Muscle of arm (tissue), 14 donors: Measurements from ENCODE around the gene TMEM128. TPM values are rescaled to one million over a fixed set of nuclear protein-coding genes. Genes with fewer than 3 reads are reported as not detected.

ENCODE experiments used
- DNase-seq: peaks from one replicate; pipeline ENCODE4 v3.0.0-alpha.2; 2013
- long read RNA-seq, 11 donors: transcript quantifications; one replicate each; lab custom pipeline, GENCODE V29; 2026
- polyA plus RNA-seq, 12 donors: library from polyadenylated mRNA; unstranded; fragments of 120-200 nt; gene quantifications; one replicate each; pipeline ENCODE4 v1.2.1, GENCODE V29; 2013; ENCODE audit not compliant: insufficient read length in 12 of 12

TMEM128 gene
- 10 to 100 TPM in 11 of 12 donors, not detected in 1; 17.4 to 24.5 (median 22.6) TPM for polyA plus RNA-seq
- long read RNA-seq, donor 1, transcript TMEM128-202 (5 exons, 1,221 nt), result major isoform, 20 of 35 reads
- long read RNA-seq, donor 1, partial matches to known transcripts, result 15 of 35 reads
- long read RNA-seq, donor 1, other reads (novel, unspliced or antisense), result 0 of 35 reads
- long read RNA-seq, donor 2, transcript TMEM128-202 (5 exons, 1,221 nt), result major isoform, 15 of 16 reads
- long read RNA-seq, donor 2, partial matches to known transcripts, result 0 of 16 reads
- long read RNA-seq, donor 2, other reads (novel, unspliced or antisense), result 0 of 16 reads
- long read RNA-seq, donor 3, partial matches to known transcripts, result 0 of 2 reads
- long read RNA-seq, donor 3, other reads (novel, unspliced or antisense), result 0 of 2 reads
- long read RNA-seq, donor 4, partial matches to known transcripts, result 0 of 4 reads
- long read RNA-seq, donor 4, other reads (novel, unspliced or antisense), result 0 of 4 reads
- long read RNA-seq, donor 5, transcript TMEM128-202 (5 exons, 1,221 nt), result major isoform, 8 of 9 reads
- long read RNA-seq, donor 5, partial matches to known transcripts, result 0 of 9 reads
- long read RNA-seq, donor 5, other reads (novel, unspliced or antisense), result 0 of 9 reads
- long read RNA-seq, donor 6, transcript TMEM128-202 (5 exons, 1,221 nt), result major isoform, 6 of 6 reads
- long read RNA-seq, donor 6, partial matches to known transcripts, result 0 of 6 reads
- long read RNA-seq, donor 6, other reads (novel, unspliced or antisense), result 0 of 6 reads
- long read RNA-seq, donor 7, partial matches to known transcripts, result 0 of 4 reads
- long read RNA-seq, donor 7, other reads (novel, unspliced or antisense), result 0 of 4 reads
- long read RNA-seq, donor 8, partial matches to known transcripts, result 9 of 12 reads
- long read RNA-seq, donor 8, other reads (novel, unspliced or antisense), result 0 of 12 reads
- long read RNA-seq, donor 9, transcript TMEM128-202 (5 exons, 1,221 nt), result major isoform, 5 of 5 reads
- long read RNA-seq, donor 9, partial matches to known transcripts, result 0 of 5 reads
- long read RNA-seq, donor 9, other reads (novel, unspliced or antisense), result 0 of 5 reads
- long read RNA-seq, donor 10, transcript TMEM128-202 (5 exons, 1,221 nt), result major isoform, 7 of 16 reads
- long read RNA-seq, donor 10, partial matches to known transcripts, result 8 of 16 reads
- long read RNA-seq, donor 10, other reads (novel, unspliced or antisense), result 0 of 16 reads
- long read RNA-seq, donor 11, transcript TMEM128-202 (5 exons, 1,221 nt), result major isoform, 13 of 13 reads
- long read RNA-seq, donor 11, partial matches to known transcripts, result 0 of 13 reads
- long read RNA-seq, donor 11, other reads (novel, unspliced or antisense), result 0 of 13 reads

DNA sequence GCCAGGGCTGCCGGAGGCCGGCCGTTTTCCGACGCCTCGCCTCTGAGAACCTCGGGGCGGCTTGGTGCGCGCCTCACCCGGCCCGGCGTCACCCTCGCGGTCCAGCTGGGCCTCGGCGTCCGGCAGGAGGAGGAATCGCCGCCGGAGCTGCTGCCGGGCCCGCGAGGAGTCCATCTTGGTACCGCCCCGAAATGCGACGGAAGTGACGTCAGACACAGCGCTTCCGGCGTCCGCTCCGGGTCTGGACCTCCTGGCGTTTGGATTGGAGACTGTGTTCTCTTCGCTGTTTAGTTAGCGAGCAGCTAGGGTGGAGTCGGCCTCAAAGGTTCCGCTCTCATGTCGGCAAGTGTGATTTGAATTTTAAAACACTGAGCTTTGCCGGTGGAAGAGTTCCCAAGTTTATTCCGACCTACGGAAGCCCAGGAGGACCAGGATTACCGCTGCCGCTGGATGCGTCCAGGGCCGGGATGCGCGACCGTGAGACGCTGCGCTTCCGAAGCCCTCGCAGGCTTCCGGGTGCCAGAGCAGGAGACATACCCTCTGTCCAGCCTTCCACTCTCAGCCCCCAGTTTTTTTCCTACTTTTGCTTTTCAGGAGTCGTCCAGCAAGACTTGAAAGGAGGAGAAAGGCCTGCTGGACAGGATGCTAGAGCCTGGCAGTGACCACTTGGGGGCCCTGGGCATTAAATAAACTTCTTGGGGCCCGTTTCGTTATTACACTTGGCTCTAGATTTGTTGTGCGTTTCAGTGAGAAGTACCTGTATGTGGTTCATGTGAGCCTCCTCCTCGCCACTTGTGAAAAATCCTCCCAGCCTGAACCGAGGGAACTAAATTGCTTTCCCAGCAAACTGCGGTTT, at the start of gene TMEM128:
Gene TMEM128 (minus strand): TSS at position 195 of the 856 bp plus-strand sequence. CDS start 21 bp downstream, at position 174.
- DNase-seq, result peak; percentile 98

DNA sequence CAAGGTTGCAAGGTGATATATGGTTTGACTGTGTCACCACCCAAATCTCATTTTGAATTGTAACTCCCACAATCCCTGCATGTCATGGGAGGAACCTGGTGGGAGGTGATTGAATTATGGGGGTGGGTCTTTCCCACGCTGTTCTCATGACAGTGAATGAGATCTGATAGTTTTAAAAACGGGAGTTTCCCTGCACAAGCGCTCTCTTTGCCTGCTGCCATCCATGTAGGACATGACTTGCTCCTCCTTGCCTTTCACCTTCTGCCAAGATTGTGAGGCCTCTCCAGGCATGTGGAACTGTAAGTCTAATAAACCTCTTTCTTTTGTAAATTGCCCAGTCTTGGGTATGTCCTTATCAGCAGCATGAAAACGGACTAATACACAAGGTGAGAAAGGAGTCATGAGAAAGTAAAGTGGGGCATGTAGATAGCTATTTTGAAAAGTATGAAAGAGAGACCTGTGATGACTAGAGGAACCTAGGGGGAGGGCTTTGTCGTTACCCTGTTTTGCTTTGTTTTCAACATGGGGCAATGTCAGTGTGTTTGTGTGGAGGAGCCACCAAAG, 48.3 kb upstream of the TMEM128 start:
- DNase-seq, result no peak

DNA sequence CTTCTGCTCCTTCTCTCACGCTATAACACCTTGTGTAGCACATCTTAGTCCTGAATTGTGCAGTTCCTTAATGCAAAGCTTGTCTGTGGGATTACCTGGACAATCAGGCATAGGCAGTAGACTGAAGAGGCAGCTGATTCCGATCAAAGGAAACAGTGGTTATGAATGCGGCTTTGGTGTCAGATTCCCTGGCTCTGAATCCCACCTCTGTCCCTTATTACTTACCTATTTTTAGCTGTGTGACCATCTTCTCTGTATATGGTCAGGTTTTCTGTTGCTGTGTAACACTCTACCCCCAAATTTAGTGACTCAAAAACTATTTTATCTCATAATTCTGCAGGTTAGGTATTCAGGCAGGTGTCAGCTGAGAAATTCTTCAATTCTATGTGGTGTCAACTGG, 45.3 kb upstream of the TMEM128 start:
- no peak for DNase-seq

GRCh38 chr4:4289941-4290850, 42.2 kb upstream of the TMEM128 start, which contains the start of the genes LYAR and ZBTB49:
LYAR (minus strand) TSS chr4:4290154; CDS start chr4:4283742, 6,412 bp downstream.
ZBTB49 (plus strand) TSS chr4:4290251; CDS start chr4:4299946, 9,695 bp downstream.
- peak; percentile 95 for DNase-seq

DNA sequence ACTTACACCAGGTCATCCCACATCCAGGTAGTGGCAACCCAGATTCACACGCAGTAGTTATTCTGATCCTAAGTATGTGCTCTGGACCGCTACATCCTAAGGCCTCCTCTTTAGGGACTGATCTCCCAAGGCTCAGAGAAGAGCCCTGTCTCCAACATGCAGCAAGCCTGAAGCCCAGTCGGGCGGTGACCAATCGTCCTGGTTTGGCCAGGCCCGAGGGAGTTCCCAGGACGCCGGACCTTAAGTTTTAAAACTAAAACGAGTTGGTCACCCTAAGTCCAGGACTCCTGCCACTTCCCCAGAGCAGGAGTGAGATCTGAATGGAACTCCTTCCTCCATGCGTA, 41.5 kb upstream of the TMEM128 start:
- DNase-seq, result no peak

- no peak for DNase-seq
These were observed 41.0 kb upstream of the TMEM128 start for GRCh38 chr4:4289055-4289454.

DNA sequence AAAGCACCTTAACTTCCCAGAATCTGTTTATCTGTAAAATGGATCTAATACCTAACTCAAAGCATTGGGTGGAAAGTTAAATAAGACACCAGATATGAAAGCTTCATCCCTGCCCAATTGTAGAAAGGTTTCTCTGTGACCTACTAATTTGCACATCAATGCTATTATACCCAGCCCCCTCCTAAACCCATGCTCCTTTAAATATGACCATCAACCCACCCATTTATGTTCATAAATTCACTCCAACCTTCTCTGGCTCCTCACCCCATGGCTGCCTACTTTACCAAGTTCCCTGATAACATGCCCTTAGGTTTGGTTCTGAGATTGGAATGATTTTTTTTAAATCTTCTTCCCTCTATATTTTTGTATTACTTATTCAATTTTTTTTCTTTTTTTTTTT, 40.1 kb upstream of the TMEM128 start:
- no peak for DNase-seq

DNA sequence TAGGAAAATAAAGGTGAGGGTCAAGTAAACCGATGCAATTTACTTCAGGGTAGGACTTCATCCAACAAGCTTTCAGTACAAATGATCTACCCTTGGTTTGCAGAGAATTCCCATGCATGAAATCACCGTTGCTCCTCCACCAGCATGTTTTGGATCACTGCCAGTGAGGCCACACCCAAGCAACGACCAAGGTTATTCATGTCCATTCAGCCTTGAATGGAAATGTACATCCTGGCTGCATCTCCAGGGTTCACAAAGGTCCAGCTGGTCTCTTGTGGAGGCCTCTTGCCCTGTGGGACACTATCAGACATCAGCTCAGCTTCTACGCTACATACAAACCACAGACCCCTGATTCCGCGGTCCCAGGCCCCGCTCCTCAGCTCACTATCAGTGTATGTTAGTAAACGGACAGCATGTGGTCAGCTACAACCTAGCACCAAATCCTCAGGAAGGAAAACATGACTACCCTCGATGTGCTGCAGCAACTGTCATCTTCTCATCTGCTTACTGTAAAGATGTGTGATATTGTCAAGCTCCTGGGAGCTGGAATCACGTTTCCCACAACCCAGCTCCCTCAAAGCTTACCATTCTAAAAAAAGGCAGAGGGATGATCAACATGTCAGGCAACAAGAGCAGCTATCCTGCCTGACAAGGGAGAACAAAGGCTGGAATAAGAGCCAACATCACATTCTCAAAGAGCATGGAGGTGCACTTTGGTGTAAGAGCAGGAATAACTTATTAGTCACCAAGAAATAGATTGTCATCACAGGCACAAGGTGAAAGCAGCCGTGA, 37.0 kb upstream of the TMEM128 start:
- DNase-seq, result no peak

DNA sequence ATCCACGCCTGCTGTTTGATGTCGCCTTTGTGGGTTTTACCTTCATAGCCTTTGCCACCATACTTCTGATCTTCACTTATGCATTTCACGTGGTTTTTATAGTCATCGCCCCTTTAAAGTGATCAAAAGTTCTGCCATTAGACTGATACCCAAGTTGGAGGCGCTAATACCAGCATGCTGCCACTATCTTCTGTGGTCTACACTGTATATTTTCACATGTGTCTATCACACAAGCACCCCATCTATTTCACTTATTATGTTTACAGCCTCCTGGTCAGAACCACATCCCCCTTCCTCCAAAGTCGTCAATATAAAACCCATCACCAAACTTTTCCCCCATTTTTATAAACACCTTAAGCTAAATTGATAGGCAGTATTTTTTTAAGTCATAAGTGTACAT, 33.8 kb upstream of the TMEM128 start:
- no peak for DNase-seq

- no peak for DNase-seq
These were observed 29.5 kb upstream of the TMEM128 start for GRCh38 chr4:4277531-4277930.

- DNase-seq, result no peak
These were observed 26.2 kb upstream of the TMEM128 start for GRCh38 chr4:4274226-4274625.

DNA sequence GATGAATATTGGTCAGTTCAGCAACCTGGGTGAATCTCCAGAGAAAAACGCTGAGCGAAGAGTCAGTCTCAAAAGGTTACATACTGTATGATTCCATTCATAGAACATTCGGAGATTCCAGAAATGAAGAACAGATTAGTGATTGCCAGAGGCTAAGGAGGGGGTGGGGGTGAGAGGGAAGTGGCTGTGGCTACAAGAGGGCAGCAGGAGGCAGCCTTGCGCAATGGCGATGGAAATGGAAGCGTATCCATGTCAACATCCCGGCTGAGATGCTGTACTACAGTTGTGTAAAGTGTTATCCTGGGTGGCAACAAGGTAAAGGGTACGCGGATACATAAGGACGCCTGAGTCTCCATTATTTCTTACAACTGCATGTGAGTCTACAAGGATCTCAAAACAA, 23.9 kb upstream of the TMEM128 start:
- DNase-seq, result no peak

GRCh38 chr4:4270529-4270928, 22.5 kb upstream of the TMEM128 start:
- no peak for DNase-seq

DNA sequence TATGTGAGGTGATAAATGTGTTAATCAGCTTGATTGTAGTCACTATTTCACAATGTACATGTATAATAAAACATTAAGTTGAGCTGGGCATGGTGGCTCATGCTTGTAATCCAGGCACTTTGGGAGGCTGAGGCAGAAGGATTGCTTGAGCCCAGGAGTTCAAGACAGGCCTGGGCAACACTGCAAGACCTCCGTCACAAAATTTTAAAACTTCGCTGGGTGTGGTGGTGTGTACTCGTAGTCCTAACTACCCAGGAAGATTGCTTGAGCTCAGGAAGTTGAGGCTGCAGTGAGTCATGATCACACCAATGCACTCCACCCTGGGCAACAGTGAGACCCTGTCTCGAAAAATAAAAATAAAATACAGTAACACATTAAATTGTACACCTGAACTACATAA, 21.8 kb upstream of the TMEM128 start:
- no peak for DNase-seq

DNA sequence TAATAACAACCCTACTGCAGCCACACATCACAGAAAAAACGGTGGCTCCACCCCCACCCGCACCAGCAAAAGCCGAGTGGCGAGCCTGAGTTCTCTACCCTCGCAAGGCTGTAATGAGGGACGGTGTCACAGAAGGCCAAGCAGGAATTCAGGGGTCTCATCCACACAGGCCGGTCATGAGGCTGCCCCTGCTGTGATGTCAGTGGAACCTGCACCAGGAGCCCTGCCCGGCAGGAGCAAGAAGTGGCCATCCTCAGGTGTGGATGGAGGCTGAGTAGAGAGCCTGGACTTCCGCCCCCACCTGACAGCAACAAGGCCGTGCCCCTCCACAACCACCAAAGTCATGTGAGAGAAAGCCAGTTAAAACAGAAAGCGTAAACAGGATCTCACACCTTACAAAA, 21.3 kb upstream of the TMEM128 start:
- DNase-seq, result no peak

DNA sequence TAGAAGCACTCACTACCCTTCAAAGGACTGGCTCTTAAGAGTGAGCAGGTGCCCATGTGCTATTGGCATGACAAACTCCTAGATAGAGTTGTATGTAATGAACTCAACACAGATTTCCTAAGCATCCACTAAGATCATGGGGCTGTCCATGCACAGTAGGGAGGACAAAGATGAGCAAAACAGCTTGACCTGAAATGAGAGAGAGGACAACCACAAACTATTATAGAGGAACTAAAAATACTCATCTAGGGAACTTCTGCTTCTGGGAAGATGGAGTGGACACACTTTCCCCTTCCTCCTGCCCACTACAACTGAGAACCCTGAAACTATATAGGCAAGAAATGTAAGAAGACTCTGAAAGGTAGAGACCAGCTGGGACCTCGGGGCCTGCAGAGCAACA, 20.8 kb upstream of the TMEM128 start:
- DNase-seq, result no peak

DNA sequence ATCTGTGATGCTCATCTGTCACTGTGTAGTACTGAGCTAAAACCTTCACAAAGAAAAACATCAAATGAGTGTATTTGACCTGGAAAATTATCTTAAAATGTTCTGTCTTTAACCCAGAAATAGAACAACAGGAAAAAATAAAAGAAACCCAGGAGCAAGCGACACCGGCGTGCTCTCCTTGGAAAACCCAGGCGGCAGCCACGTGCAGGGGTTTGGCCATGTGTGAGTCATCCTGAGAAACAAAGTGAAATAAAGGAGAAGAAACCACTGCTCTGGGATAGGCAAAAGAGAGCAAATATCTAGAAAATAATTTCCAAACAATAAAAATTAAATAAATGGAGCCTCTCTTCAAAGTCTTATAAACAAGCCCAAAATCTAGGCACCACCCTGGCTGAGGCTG, 20.0 kb upstream of the TMEM128 start:
- no peak for DNase-seq

GRCh38 chr4:4260185-4260751, 12.2 kb upstream of the TMEM128 start:
- DNase-seq, result no peak
